ENCODE data around the gene ODC1. TPM values are rescaled to one million over a fixed set of nuclear protein-coding genes. Genes with fewer than 3 reads are reported as not detected.

ODC1 gene
- total RNA-seq, 4 donors from 2014 or later, result 39.5 to 140 (median 57.6) TPM

DNA sequence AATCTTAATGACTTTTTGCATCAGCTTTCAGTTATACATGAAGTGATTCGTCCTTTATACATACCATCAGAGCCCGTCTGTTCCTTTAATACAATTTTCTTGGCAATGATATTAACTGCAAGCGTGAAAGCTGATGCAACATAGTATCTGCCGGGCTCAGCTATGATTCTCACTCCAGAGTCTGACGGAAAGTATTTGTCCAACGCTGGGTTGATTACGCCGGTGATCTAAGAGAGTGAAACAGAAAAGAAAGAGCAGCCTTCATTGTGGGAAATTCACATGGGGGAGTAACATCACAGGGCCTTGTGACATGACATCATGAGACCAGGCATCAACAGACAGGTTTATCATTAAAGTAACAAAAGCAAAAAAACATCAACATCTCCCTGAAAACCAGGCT lies 6.2 kb downstream of the ODC1 start:
- DNase-seq, result no peak
- H3K4me3 ChIP-seq, result no peak overlapping the region
- H3K36me3 ChIP-seq, result no peaks in the 10 kb centered on the region
- no peak for TF ChIP-seq POLR2A (IDR thresholded peaks at IDR 0.05)
- H3K9me3 ChIP-seq, result no peaks in the 10 kb centered on the region
- H3K27ac ChIP-seq, result no peak overlapping the region
- no peaks in the 10 kb centered on the region for H3K27me3 ChIP-seq
- H3K4me1 ChIP-seq, result peaks cover 0 to 3% of the 10 kb centered on the region in 2 donors
- intact Hi-C loops (cut with DNase I; ENCODE audit: low total_unique reads), result no loop called here

DNA sequence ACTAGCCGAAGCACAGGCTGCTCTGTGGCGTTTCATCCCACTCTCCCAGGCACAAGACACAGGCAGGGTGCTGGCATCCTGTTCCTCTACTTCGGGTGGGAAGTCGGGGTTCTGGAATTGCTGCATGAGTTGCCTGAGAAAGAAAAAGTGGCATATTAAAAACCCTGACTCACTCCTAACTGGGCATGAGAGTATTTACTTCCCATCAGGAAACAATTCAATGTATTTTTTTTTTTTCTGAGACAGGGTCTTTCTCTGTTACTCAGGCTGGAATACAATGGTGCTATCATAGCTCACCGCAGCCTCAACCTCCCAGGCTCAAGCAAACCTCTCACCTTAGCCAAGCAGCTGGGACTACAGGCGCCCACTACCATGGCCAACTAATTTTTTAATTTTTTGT lies 7.4 kb downstream of the ODC1 start:
- no peaks in the 10 kb centered on the region for H3K9me3 ChIP-seq
- H3K4me1 ChIP-seq, result no peaks in the 10 kb centered on the region
- no peaks in the 10 kb centered on the region for H3K27me3 ChIP-seq
- no peaks in the 10 kb centered on the region for H3K36me3 ChIP-seq
- H3K27ac ChIP-seq, result no peak overlapping the region
- intact Hi-C loops (cut with DNase I; ENCODE audit: low total_unique reads), result no loop called here
- TF ChIP-seq, protein P1, sequence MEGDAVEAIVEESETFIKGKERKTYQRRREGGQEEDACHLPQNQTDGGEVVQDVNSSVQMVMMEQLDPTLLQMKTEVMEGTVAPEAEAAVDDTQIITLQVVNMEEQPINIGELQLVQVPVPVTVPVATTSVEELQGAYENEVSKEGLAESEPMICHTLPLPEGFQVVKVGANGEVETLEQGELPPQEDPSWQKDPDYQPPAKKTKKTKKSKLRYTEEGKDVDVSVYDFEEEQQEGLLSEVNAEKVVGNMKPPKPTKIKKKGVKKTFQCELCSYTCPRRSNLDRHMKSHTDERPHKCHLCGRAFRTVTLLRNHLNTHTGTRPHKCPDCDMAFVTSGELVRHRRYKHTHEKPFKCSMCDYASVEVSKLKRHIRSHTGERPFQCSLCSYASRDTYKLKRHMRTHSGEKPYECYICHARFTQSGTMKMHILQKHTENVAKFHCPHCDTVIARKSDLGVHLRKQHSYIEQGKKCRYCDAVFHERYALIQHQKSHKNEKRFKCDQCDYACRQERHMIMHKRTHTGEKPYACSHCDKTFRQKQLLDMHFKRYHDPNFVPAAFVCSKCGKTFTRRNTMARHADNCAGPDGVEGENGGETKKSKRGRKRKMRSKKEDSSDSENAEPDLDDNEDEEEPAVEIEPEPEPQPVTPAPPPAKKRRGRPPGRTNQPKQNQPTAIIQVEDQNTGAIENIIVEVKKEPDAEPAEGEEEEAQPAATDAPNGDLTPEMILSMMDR (IDR thresholded peaks at IDR 0.05), result no peak
- DNase-seq, result no peak
- no peak overlapping the region for H3K4me3 ChIP-seq

DNA sequence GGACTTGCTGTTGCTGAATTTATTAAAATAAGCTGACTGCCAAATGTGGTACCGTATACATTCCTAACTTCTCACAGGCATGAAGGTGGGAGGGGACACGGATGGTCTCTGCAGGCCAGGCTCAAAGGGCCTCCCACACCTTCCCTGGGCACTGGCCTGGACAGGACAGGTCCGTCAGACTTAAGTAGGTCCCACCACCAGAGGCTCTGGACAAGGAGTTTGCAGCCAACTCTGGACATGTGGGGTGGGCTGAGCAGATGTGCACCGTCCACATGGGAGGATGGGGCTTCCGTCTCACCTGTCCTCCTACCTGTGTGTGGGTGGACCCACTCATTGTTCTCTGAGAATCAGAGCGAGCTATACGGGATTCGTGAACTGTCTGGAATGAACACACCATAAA lies 8.2 kb downstream of the ODC1 start:
- H3K27me3 ChIP-seq, result no peaks in the 10 kb centered on the region
- no peak overlapping the region for H3K27ac ChIP-seq
- no peak for TF ChIP-seq POLR2A (IDR thresholded peaks at IDR 0.05)
- TF ChIP-seq, protein P1 (IDR thresholded peaks at IDR 0.05), result no peak
- H3K4me3 ChIP-seq, result no peak overlapping the region
- intact Hi-C loops (cut with DNase I; ENCODE audit: low total_unique reads), result no loop called here
- no peaks in the 10 kb centered on the region for H3K9me3 ChIP-seq
- no peaks in the 10 kb centered on the region for H3K36me3 ChIP-seq
- no peak for DNase-seq
- no peaks in the 10 kb centered on the region for H3K4me1 ChIP-seq

DNA sequence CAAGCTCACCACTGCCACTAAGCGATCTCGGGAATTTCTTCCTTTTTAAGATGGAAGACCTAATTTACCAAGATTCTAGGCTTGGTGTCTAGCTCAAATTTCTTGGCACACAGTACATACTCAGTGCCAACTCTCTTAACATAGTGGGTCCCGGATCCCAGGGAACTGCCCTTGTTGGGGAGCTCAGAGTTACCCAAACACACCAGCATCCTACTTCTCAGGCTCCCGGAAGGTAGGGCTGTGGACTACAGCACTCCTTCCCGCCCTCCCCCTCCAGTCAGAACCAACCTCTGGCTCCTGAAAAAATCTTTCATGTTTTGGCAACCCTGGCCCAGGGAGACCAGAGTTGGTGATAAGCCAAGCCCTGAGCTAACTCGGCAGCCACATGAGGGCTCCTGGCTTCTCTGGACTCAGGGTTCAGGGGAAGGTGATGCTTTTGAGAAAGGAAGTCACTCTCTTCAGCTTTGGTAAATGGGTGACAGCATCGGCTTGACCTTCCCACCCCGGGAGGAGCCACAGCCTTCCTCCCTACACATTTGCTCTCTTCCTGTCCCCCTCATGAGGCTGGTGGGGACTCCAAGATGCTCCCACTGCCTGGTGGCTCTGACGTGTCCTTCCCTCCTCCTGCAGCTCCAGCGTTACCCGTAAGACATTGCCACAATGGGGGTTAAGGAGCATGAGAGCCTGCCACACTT lies 8.8 kb downstream of the ODC1 start:
- H3K4me3 ChIP-seq, result no peak overlapping the region
- no peaks in the 10 kb centered on the region for H3K36me3 ChIP-seq
- no peak for DNase-seq
- H3K27me3 ChIP-seq, result no peaks in the 10 kb centered on the region
- H3K27ac ChIP-seq, result no peak overlapping the region
- H3K9me3 ChIP-seq, result no peaks in the 10 kb centered on the region
- intact Hi-C loops (cut with DNase I; ENCODE audit: low total_unique reads), result no loop called here
- H3K4me1 ChIP-seq, result no peaks in the 10 kb centered on the region
- TF ChIP-seq POLR2A (IDR thresholded peaks at IDR 0.05), result no peak
- TF ChIP-seq, protein P1 (IDR thresholded peaks at IDR 0.05), result no peak

DNA sequence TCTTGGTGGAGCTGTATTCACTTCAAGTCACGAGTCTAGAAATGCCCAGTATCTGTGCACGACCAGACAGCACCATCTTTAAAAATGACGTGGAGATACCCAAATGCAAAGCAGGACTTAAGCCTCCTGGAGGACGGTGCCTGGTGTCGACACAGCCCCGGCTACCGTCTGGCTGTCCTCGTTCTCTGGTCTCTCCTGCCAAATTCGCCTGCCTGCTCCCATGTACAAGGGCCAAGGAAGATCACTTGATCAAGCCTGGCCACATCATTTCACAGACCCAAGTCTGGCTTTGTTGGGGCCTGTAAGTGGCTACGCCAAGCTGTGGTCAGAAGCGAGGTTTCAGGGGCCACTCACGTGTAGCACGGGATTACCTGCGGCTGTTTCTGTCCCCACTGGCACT lies 9.4 kb downstream of the ODC1 start:
- TF ChIP-seq, protein P1 (IDR thresholded peaks at IDR 0.05), result no peak
- no peak for TF ChIP-seq POLR2A (IDR thresholded peaks at IDR 0.05)
- no peak for DNase-seq
- Histone ChIP-seq H3K9me3 (no peaks in the 10 kb centered on the region), H3K4me3 (no peak overlapping the region), H3K36me3 (no peaks in the 10 kb centered on the region), H3K27ac (no peak overlapping the region), H3K4me1 (no peaks in the 10 kb centered on the region), H3K27me3 (no peaks in the 10 kb centered on the region)
- intact Hi-C loops (cut with DNase I; ENCODE audit: low total_unique reads), result no loop called here

DNA sequence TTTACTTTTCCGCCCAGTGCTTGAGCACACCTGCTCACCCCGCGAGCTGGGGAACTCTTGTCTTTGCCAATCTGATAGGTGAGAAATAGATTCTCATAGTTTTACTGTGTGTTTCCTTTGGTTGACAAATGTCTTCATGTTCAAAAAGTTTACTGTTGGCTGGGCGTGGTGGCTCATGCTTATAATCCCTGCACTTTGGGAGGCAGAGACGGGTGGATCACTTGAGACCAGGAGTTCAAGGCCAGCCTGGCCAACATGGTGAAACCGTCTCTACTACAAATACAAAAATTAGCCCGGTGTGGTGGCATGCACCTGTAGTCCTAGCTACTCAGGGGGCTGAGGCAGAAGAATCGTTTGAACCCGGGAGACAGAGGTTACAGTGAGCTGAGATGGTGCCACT lies 10.3 kb downstream of the ODC1 start:
- DNase-seq, result no peak
- no peaks in the 10 kb centered on the region for H3K36me3 ChIP-seq
- no peaks in the 10 kb centered on the region for H3K9me3 ChIP-seq
- H3K4me3 ChIP-seq, result no peak overlapping the region
- TF ChIP-seq, protein P1 (IDR thresholded peaks at IDR 0.05), result no peak
- TF ChIP-seq POLR2A (IDR thresholded peaks at IDR 0.05), result no peak
- intact Hi-C loops (cut with DNase I; ENCODE audit: low total_unique reads), result loop anchor here (2.0 kb wide), 1 partner anchor 315 kb away; the partner anchor contains the start of gene RRM2
- H3K27me3 ChIP-seq, result no peaks in the 10 kb centered on the region
- H3K4me1 ChIP-seq, result no peaks in the 10 kb centered on the region
- no peak overlapping the region for H3K27ac ChIP-seq

Data from uterus (tissue), 4 donors.